K562 (cell line): Measurements from ENCODE around the gene MED15. TPM values are rescaled to one million over a fixed set of nuclear protein-coding genes. Genes with fewer than 3 reads are reported as not detected.

Source experiments
- ASH1L ChIP-seq: fragments of 450-650 bp; IDR thresholded peaks from 2 replicates; pipeline ENCODE4 v1.6.1; 2018; ENCODE audit warnings: borderline replicate concordance, mild to moderate bottlenecking, low read depth; ENCODE audit not compliant: partially characterized antibody
- BCL6 ChIP-seq: fragments of 250-450 bp; sonication (Bioruptor Pico); IDR thresholded peaks from 2 replicates; pipeline ENCODE4 v1.4.0; 2020
- CHCHD3 ChIP-seq: fragments of 250-450 bp; sonication (Bioruptor Pico); IDR thresholded peaks from 2 replicates; pipeline ENCODE4 v2.1.2; 2022; ENCODE audit warnings: mild to moderate bottlenecking
- CHD1 ChIP-seq: fragments of 200-600 bp; sonication (generic); IDR thresholded peaks from one replicate; pipeline ENCODE4 v1.6.1; 2012; ENCODE audit warnings: mild to moderate bottlenecking, moderate library complexity, low read length, inconsistent platforms
- CHD2 ChIP-seq: IDR thresholded peaks from 2 replicates; pipeline ENCODE4 v1.6.1; 2011; ENCODE audit warnings: low read depth, low read length
- DMBX1 ChIP-seq: fragments of 250-450 bp; sonication (Bioruptor Pico); IDR thresholded peaks from 2 replicates; pipeline ENCODE4 v1.8.0; 2022; ENCODE audit warnings: inconsistent platforms, mild to moderate bottlenecking, moderate library complexity, borderline replicate concordance
- GTF2E2 ChIP-seq: fragments of 200-800 bp; sonication (Bioruptor generic); IDR thresholded peaks from 2 replicates; pipeline ENCODE4 v1.6.1; 2016; ENCODE audit warnings: missing genetic modification characterization, missing compliant biosample characterization
- HNRNPUL1 ChIP-seq: fragments of 200-400 bp; formaldehyde crosslinking; IDR thresholded peaks from 2 replicates; pipeline ENCODE4 v1.6.1; 2017; ENCODE audit warnings: low read length
- KAT7 ChIP-seq: sonication (generic); formaldehyde crosslinking; IDR thresholded peaks from 2 replicates; pipeline ENCODE4 v1.8.0; 2022; ENCODE audit warnings: missing genetic modification reagents, mild to moderate bottlenecking, borderline replicate concordance
- MTF1 ChIP-seq: fragments of 250-450 bp; sonication (Bioruptor Pico); IDR thresholded peaks from 2 replicates; pipeline ENCODE4 v1.9.0; 2021; ENCODE audit warnings: moderate library complexity, mild to moderate bottlenecking, inconsistent platforms, borderline replicate concordance
- NR4A1 ChIP-seq, 2 experiments: fragments of 250-450 bp in 1 of 2; fragments of 450-650 bp in 1 of 2; sonication (Bioruptor Pico) in 1 of 2; IDR thresholded peaks; 2 replicates each; pipeline versions ENCODE4 v1.4.0 to v1.6.1; 2016 to 2020; ENCODE audit warnings: mild to moderate bottlenecking in 2 of 2, missing compliant biosample characterization in 1 of 2, missing genetic modification characterization in 1 of 2, moderate library complexity in 1 of 2
- POLR2A ChIP-seq: fragments of 450-650 bp; conservative IDR thresholded peaks from 2 replicates; pipeline ENCODE4 v1.6.1; 2016
- SIN3A ChIP-seq, 2 experiments: fragments of 150-350 bp in 1 of 2; IDR thresholded peaks; 2 replicates each; pipeline ENCODE4 v1.6.1; 2011 to 2016; ENCODE audit warnings: borderline replicate concordance in 2 of 2, low read depth in 2 of 2, low read length in 2 of 2, mild to moderate bottlenecking in 2 of 2, moderate library complexity in 2 of 2; ENCODE audit not compliant: control insufficient read depth in 1 of 2
- SIN3B ChIP-seq: fragments of 450-650 bp; IDR thresholded peaks from 2 replicates; pipeline ENCODE4 v1.6.1; 2017; ENCODE audit warnings: low read depth, mild to moderate bottlenecking, moderate library complexity
- SIRT6 ChIP-seq: IDR thresholded peaks from one replicate; pipeline ENCODE4 v1.6.1; 2012; ENCODE audit warnings: low read depth, mild to moderate bottlenecking, control low read depth, inconsistent platforms, low read length, moderate library complexity
- SP1 ChIP-seq: sonication (generic); formaldehyde crosslinking; IDR thresholded peaks from 2 replicates; pipeline ENCODE4 v1.8.1; 2022; ENCODE audit warnings: mild to moderate bottlenecking, missing genetic modification reagents
- TAF15 ChIP-seq: fragments of 200-400 bp; formaldehyde crosslinking; IDR thresholded peaks from 2 replicates; pipeline ENCODE4 v1.6.1; 2017; ENCODE audit warnings: mild to moderate bottlenecking, low read depth, low read length, moderate library complexity
- ZBTB49 ChIP-seq: sonication (generic); formaldehyde crosslinking; IDR thresholded peaks from 2 replicates; pipeline ENCODE4 v1.8.0; 2022; ENCODE audit warnings: missing genetic modification reagents, mild to moderate bottlenecking, borderline replicate concordance
- ZFX ChIP-seq: sonication (generic); formaldehyde crosslinking; IDR thresholded peaks from 2 replicates; pipeline ENCODE4 v1.8.0; 2022; ENCODE audit warnings: mild to moderate bottlenecking, missing genetic modification reagents, moderate library complexity
- ZNF217 ChIP-seq: sonication (generic); formaldehyde crosslinking; IDR thresholded peaks from 2 replicates; pipeline ENCODE4 v1.8.0; 2022; ENCODE audit warnings: mild to moderate bottlenecking, missing genetic modification reagents
- ZNF23 ChIP-seq: fragments of 250-450 bp; sonication (Bioruptor Pico); IDR thresholded peaks from 2 replicates; pipeline ENCODE4 v1.4.0; 2020; ENCODE audit warnings: mild to moderate bottlenecking
- ZNF280B ChIP-seq: fragments of 250-450 bp; sonication (Bioruptor Pico); IDR thresholded peaks from 2 replicates; pipeline ENCODE4 v1.5.1; 2021; ENCODE audit warnings: mild to moderate bottlenecking
- ZNF436 ChIP-seq: fragments of 250-450, 450-650 bp; sonication (Bioruptor Pico); formaldehyde crosslinking; IDR thresholded peaks from 2 replicates; pipeline ENCODE4 v1.7.0; 2020; ENCODE audit warnings: mild to moderate bottlenecking
- ZNF444 ChIP-seq: fragments of 250-450 bp; sonication (Bioruptor Pico); IDR thresholded peaks from 2 replicates; pipeline ENCODE4 v1.4.0; 2020; ENCODE audit warnings: mild to moderate bottlenecking, moderate library complexity
- ZNF507 ChIP-seq: conservative IDR thresholded peaks from 2 replicates; pipeline ENCODE4 v1.6.1; 2017; ENCODE audit warnings: missing genetic modification characterization, missing compliant biosample characterization
- ZNF778 ChIP-seq: fragments of 450-650 bp; formaldehyde crosslinking; IDR thresholded peaks from 2 replicates; pipeline ENCODE4 v1.4.0; 2020; ENCODE audit warnings: mild to moderate bottlenecking, moderate library complexity
- polyA plus RNA-seq, 8 experiments: library from polyadenylated mRNA; depleted of rRNA in 4 of 8; stranded (reverse) in 5 of 8; unstranded in 3 of 8; fragments of >200 nt; fragmentation: Nextera tagmentation in 2 of 8; fragmentation: Illumina TruSeq in 1 of 8; extraction: Ambion mirVana in 2 of 8; extraction: Trizol in 1 of 8; gene quantifications; 2 replicates each; pipeline versions ENCODE4 v1.2.1 to v1.2.3, GENCODE V29; 2011 to 2014; ENCODE audit warnings: inconsistent platforms in 1 of 8, missing spikeins in 1 of 8
- total RNA-seq, 7 experiments: library from RNA; depleted of rRNA in 6 of 7; stranded (reverse); fragments of >200 nt in 6 of 7; fragmentation: Illumina TruSeq in 2 of 7; extraction: Trizol in 2 of 7; gene quantifications; 2 replicates each; pipeline versions ENCODE4 v1.2.1 to v1.2.3, GENCODE V29; 2011 to 2021; ENCODE audit warnings: low replicate concordance in 1 of 7

Gene MED15
- total and polyA plus RNA-seq, 9 of the 15 experiments (the other 6 are each of a cell fraction or from before 2014, with no cell fraction given): 4.0 to 271 (median 60.1) TPM

GRCh38 chr22:20545681-20546521 is 38.5 kb downstream of the MED15 start (continued):
- peak; percentile 89 for TF ChIP-seq ZNF444 (CRISPR knock-in tag)
- no peak for TF ChIP-seq ZNF280B (CRISPR knock-in tag)
- peak; percentile 94; the same call in 1 of the 2 replicates for TF ChIP-seq NR4A1 (CRISPR knock-in tag; IDR thresholded peaks at IDR 0.05)
- TF ChIP-seq NR4A1 (tag; IDR thresholded peaks at IDR 0.05): peak; percentile 100
- peak; percentile 100 for TF ChIP-seq DMBX1 (CRISPR knock-in tag)
- TF ChIP-seq CHCHD3 (CRISPR knock-in tag): peak; percentile 28; the same call in 1 of the 2 replicates
- TF ChIP-seq SIN3B: no peak
- no peak for TF ChIP-seq POLR2A
- TF ChIP-seq GTF2E2 (tag): peak; percentile 89; the same call in 1 of the 2 replicates
- no peak for TF ChIP-seq KAT7 (CRISPR knock-in tag)
- TF ChIP-seq ASH1L: no peak
- peak; percentile 65 for TF ChIP-seq ZNF507
- peak; percentile 94 for TF ChIP-seq ZNF23
- peak; percentile 98 for TF ChIP-seq BCL6 (CRISPR knock-in tag)
- no peak for TF ChIP-seq TAF15
- 0 out of 2 replicates have a peak, but pooled peaks have one; percentile 67 for TF ChIP-seq ZNF217
- peak; percentile 85 for TF ChIP-seq ZBTB49 (CRISPR knock-in tag)
- TF ChIP-seq CHD2: no peak
- peak; percentile 94 for TF ChIP-seq MTF1
- peak; percentile 76 for TF ChIP-seq SP1 (CRISPR knock-in tag)
- no peak for TF ChIP-seq SIRT6
- no peak for TF ChIP-seq CHD1
- TF ChIP-seq SIN3A (IDR thresholded peaks at IDR 0.05; ENCODE audit: borderline replicate concordance in 2 of 2, control insufficient read depth in 1 of 2, low read depth in 2 of 2, low read length in 2 of 2): peak in 1 of 2 experiments; percentile 26; a peak in 1 of 4 replicates
- no peak for TF ChIP-seq ZNF778 (CRISPR knock-in tag)
- peak; percentile 55; the same call in 1 of the 2 replicates for TF ChIP-seq ZFX (CRISPR knock-in tag)
- TF ChIP-seq ZNF436 (CRISPR knock-in tag): no peak
- no peak for TF ChIP-seq HNRNPUL1
